ENCODE data around the gene TSC22D1. TPM values are rescaled to one million over a fixed set of nuclear protein-coding genes. Genes with fewer than 3 reads are reported as not detected.
A peak's percentile ranks its signal among the peaks of the same experiment; 100 is the strongest.

The TSC22D1 gene
- total RNA-seq, 1 experiment from 2014 or later, result 72.5 TPM

DNA sequence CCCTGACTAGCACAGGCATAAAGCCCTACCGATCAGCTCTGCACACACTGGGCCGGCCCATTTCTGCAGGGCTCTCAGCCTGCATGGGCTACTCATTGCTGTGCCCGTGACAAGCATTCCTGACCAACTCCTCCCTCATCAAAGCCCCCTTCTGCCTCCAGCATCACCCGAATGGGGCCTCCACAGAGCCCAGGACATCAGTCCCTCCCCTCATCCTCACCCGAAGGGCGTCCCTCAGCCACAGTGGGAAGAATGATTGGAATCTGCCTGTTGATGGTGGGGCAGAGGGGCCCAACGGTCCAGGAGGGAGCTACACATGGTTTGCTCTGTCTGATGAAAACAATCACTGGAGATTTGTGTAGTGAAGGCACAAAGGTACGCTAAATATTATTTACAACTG, 158.7 kb downstream of the TSC22D1 start:
- Mint-ChIP-seq H3K4me1 (peaks cover 56% of the 10 kb centered on the region), H3K27ac (no peak overlapping the region), H3K27me3 (ENCODE audit: low read depth) (peaks cover 20% of the 10 kb centered on the region), H3K36me3 (peaks cover 4% of the 10 kb centered on the region), H3K9me3 (peaks cover 4% of the 10 kb centered on the region), H3K4me3 (no peak overlapping the region)
- POLR2A ChIA-PET, result interaction anchor here (0.7 to 1.3 kb wide), 2 partner anchors 17 to 19 kb away, joined by 3 to 9 read pairs; no protein-coding TSS in a partner anchor
- CTCF ChIA-PET, result interaction anchor here (0.6 to 1.4 kb wide), 5 partner anchors 10 to 174 kb away, joined by 3 read pairs; no protein-coding TSS in a partner anchor
- DNase-seq (ENCODE audit: low spot score) (no peak), ATAC-seq (peak; percentile 17; the same call in 1 of the 2 replicates)
- TF ChIP-seq TCF7 (CRISPR knock-in tag; IDR thresholded peaks at IDR 0.05; ENCODE audit: low read depth) (no peak), NR1H2 (CRISPR knock-in tag; IDR thresholded peaks at IDR 0.05) (no peak), MXD4 (CRISPR knock-in tag; IDR thresholded peaks at IDR 0.05; ENCODE audit: borderline replicate concordance) (no peak), ZBTB21 (CRISPR knock-in tag; IDR thresholded peaks at IDR 0.05; ENCODE audit: borderline replicate concordance) (no peak), ZNF219 (CRISPR knock-in tag; IDR thresholded peaks at IDR 0.05; ENCODE audit: borderline replicate concordance) (no peak), OVOL2 (CRISPR knock-in tag; IDR thresholded peaks at IDR 0.05; ENCODE audit: borderline replicate concordance) (no peak)
- TF ChIP-seq, protein P1, sequence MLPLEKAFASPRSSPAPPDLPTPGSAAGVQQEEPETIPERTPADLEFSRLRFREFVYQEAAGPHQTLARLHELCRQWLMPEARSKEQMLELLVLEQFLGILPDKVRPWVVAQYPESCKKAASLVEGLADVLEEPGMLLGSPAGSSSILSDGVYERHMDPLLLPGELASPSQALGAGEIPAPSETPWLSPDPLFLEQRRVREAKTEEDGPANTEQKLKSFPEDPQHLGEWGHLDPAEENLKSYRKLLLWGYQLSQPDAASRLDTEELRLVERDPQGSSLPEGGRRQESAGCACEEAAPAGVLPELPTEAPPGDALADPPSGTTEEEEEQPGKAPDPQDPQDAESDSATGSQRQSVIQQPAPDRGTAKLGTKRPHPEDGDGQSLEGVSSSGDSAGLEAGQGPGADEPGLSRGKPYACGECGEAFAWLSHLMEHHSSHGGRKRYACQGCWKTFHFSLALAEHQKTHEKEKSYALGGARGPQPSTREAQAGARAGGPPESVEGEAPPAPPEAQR (CRISPR knock-in tag; IDR thresholded peaks at IDR 0.05), result no peak

DNA sequence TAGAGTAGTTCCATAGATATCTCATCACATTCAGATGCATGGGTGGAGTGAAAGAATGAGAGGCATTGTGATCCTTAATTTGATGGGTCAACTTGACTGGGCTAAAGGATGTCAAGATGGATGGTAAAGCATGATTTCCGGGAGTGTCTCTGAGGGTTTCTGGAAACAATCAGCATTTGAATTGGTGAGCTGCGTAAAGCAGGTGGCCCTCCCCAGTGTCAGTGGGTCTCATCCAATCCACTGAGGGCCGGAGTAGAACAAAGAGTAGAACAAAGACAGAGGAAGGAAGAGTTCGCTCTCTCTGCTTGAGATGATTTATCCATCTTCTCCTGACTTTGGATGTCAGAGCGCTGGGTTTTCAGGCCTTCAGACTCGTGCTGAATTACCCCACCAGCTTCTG, 159.4 kb downstream of the TSC22D1 start:
- H3K27me3 Mint-ChIP-seq (ENCODE audit: low read depth), result peaks cover 15% of the 10 kb centered on the region
- no peak for ATAC-seq
- ChIA-PET POLR2A (interaction anchor here (1.2 to 2.8 kb wide), 2 partner anchors 17 to 19 kb away, joined by 4 to 31 read pairs; no protein-coding TSS in a partner anchor), CTCF (interaction anchor here (0.7 to 2.0 kb wide), 5 partner anchors 10 to 174 kb away, joined by 3 to 9 read pairs (median 4); no protein-coding TSS in a partner anchor)
- TF ChIP-seq, protein P2, sequence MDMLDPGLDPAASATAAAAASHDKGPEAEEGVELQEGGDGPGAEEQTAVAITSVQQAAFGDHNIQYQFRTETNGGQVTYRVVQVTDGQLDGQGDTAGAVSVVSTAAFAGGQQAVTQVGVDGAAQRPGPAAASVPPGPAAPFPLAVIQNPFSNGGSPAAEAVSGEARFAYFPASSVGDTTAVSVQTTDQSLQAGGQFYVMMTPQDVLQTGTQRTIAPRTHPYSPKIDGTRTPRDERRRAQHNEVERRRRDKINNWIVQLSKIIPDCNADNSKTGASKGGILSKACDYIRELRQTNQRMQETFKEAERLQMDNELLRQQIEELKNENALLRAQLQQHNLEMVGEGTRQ (CRISPR knock-in tag; IDR thresholded peaks at IDR 0.05), result no peak
- TF ChIP-seq IRF2 (CRISPR knock-in tag; IDR thresholded peaks at IDR 0.05; ENCODE audit: borderline replicate concordance, low read depth), result no peak
- no peak for TF ChIP-seq NFYB (CRISPR knock-in tag; conservative IDR thresholded peaks at IDR 0.05; ENCODE audit: low read depth)
- TF ChIP-seq ETV6 (CRISPR knock-in tag; IDR thresholded peaks at IDR 0.05), result no peak
- TF ChIP-seq, protein P3, sequence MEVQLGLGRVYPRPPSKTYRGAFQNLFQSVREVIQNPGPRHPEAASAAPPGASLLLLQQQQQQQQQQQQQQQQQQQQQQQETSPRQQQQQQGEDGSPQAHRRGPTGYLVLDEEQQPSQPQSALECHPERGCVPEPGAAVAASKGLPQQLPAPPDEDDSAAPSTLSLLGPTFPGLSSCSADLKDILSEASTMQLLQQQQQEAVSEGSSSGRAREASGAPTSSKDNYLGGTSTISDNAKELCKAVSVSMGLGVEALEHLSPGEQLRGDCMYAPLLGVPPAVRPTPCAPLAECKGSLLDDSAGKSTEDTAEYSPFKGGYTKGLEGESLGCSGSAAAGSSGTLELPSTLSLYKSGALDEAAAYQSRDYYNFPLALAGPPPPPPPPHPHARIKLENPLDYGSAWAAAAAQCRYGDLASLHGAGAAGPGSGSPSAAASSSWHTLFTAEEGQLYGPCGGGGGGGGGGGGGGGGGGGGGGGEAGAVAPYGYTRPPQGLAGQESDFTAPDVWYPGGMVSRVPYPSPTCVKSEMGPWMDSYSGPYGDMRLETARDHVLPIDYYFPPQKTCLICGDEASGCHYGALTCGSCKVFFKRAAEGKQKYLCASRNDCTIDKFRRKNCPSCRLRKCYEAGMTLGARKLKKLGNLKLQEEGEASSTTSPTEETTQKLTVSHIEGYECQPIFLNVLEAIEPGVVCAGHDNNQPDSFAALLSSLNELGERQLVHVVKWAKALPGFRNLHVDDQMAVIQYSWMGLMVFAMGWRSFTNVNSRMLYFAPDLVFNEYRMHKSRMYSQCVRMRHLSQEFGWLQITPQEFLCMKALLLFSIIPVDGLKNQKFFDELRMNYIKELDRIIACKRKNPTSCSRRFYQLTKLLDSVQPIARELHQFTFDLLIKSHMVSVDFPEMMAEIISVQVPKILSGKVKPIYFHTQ (CRISPR knock-in tag; IDR thresholded peaks at IDR 0.05), result no peak
- no peak for TF ChIP-seq NR3C1 (CRISPR knock-in tag; conservative IDR thresholded peaks at IDR 0.05; ENCODE audit: low read depth)
- H3K9me3 Mint-ChIP-seq, result peaks cover 4% of the 10 kb centered on the region
- peaks cover 60% of the 10 kb centered on the region for H3K4me1 Mint-ChIP-seq
- H3K27ac Mint-ChIP-seq, result no peak overlapping the region
- no peak overlapping the region for H3K4me3 Mint-ChIP-seq
- DNase-seq (ENCODE audit: low spot score), result no peak
- H3K36me3 Mint-ChIP-seq, result peaks cover 4% of the 10 kb centered on the region

DNA sequence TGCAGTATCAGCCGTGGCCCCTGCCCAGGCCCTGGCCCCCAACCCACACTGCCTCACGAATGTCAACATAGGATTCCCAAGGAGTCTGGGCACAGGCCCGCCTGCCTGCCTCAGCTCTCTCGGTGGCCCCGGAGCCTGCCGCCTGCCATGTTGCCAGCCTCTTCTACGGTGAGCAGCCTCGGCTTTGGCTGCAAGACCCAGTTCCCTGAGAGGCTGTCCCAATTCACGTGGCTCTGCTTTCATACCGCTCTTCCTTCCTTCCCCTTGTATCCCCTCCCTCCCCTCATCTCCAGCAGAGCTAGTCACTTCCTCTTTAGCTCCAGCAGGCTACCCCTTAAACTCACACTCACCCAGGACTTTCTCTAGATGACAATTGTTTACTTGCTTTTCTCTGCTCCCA, 159.8 kb downstream of the TSC22D1 start:
- TF ChIP-seq, protein P4, sequence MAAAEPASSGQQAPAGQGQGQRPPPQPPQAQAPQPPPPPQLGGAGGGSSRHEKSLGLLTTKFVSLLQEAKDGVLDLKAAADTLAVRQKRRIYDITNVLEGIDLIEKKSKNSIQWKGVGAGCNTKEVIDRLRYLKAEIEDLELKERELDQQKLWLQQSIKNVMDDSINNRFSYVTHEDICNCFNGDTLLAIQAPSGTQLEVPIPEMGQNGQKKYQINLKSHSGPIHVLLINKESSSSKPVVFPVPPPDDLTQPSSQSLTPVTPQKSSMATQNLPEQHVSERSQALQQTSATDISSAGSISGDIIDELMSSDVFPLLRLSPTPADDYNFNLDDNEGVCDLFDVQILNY (CRISPR knock-in tag; IDR thresholded peaks at IDR 0.05), result no peak
- TF ChIP-seq, protein P5, sequence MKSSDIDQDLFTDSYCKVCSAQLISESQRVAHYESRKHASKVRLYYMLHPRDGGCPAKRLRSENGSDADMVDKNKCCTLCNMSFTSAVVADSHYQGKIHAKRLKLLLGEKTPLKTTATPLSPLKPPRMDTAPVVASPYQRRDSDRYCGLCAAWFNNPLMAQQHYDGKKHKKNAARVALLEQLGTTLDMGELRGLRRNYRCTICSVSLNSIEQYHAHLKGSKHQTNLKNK (CRISPR knock-in tag; IDR thresholded peaks at IDR 0.05), result no peak
- TF ChIP-seq EMX1 (CRISPR knock-in tag; IDR thresholded peaks at IDR 0.05) (no peak), ELF4 (CRISPR knock-in tag; IDR thresholded peaks at IDR 0.05; ENCODE audit: low read depth) (no peak), ZNF671 (CRISPR knock-in tag; IDR thresholded peaks at IDR 0.05) (no peak)
- TF ChIP-seq, protein P6, sequence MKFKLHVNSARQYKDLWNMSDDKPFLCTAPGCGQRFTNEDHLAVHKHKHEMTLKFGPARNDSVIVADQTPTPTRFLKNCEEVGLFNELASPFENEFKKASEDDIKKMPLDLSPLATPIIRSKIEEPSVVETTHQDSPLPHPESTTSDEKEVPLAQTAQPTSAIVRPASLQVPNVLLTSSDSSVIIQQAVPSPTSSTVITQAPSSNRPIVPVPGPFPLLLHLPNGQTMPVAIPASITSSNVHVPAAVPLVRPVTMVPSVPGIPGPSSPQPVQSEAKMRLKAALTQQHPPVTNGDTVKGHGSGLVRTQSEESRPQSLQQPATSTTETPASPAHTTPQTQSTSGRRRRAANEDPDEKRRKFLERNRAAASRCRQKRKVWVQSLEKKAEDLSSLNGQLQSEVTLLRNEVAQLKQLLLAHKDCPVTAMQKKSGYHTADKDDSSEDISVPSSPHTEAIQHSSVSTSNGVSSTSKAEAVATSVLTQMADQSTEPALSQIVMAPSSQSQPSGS (CRISPR knock-in tag; IDR thresholded peaks at IDR 0.05; ENCODE audit: borderline replicate concordance, low read depth), result no peak
- CTCF ChIA-PET, result interaction anchor here (0.7 to 2.0 kb wide), 6 partner anchors 10 to 173 kb away, joined by 3 to 9 read pairs (median 4); no protein-coding TSS in a partner anchor
- no peak for DNase-seq (ENCODE audit: low spot score)
- peak; percentile 7 for ATAC-seq
- POLR2A ChIA-PET, result interaction anchor here (0.6 to 2.8 kb wide), 4 partner anchors 17 to 997 kb away, joined by 3 to 31 read pairs (median 4); no protein-coding TSS in a partner anchor
- Mint-ChIP-seq H3K27ac (no peak overlapping the region), H3K27me3 (ENCODE audit: low read depth) (peaks cover 12% of the 10 kb centered on the region), H3K9me3 (peaks cover 4% of the 10 kb centered on the region), H3K4me3 (no peak overlapping the region), H3K4me1 (peaks cover 60% of the 10 kb centered on the region), H3K36me3 (peaks cover 4% of the 10 kb centered on the region)

All from WTC11 (cell line).